Psoas muscle (tissue), 8 donors: ENCODE data around the gene IGF1R. TPM values are rescaled to one million over a fixed set of nuclear protein-coding genes. Genes with fewer than 3 reads are reported as not detected.

Experiments
- ATAC-seq, 4 donors: fragments of 200-7000 bp; cut with Tn5 transposase; one replicate each; pipeline ENCODE4 v1.9.1; 2020; ENCODE audit warnings: moderate library complexity in 3 of 4, mild to moderate bottlenecking in 2 of 4
- DNase-seq, 2 donors: peaks; one replicate each; pipeline ENCODE4 v3.0.0-alpha.2; 2020
- H3K27ac ChIP-seq: fragments of 200-600 bp; one replicate; pipeline ENCODE4 v1.8.0; 2022
- H3K27me3 ChIP-seq, 3 donors: fragments of 200-600 bp in 1 of 3; one replicate each; pipeline versions ENCODE4 v1.6.1 to v1.8.0; 2013 to 2022; ENCODE audit warnings: low read length in 2 of 3, mild to moderate bottlenecking in 2 of 3, moderate library complexity in 1 of 3; ENCODE audit not compliant: insufficient read depth in 3 of 3
- H3K36me3 ChIP-seq, 2 donors: fragments of 200-600 bp in 1 of 2; one replicate each; pipeline versions ENCODE4 v1.6.1 to v1.8.0; 2013 to 2022; ENCODE audit warnings: low read depth in 1 of 2, mild to moderate bottlenecking in 1 of 2, moderate library complexity in 1 of 2; ENCODE audit not compliant: insufficient read depth in 1 of 2
- H3K4me1 ChIP-seq: fragments of 200-600 bp; one replicate; pipeline ENCODE4 v1.8.0; 2022
- H3K4me3 ChIP-seq: fragments of 200-600 bp; one replicate; pipeline ENCODE4 v1.8.0; 2022; ENCODE audit warnings: mild to moderate bottlenecking
- H3K9me3 ChIP-seq: fragments of 200-600 bp; one replicate; pipeline ENCODE4 v1.8.0; 2022
- WGBS, 3 donors: extraction: QIAGEN DNeasy Blood & Tissue Kit; methylation state at CpG; one replicate each; pipeline versions ENCODE4 v1.1.6 to v1.1.7; 2013; 5-methylcytosine and 5-hydroxymethylcytosine counted together
- intact Hi-C, 2 donors: fragments of 100-400 bp; cut with DNase I; formaldehyde crosslinking; loops; one replicate each; pipeline versions ENCODE4 v1.11.0 to v1.14.2; 2022
- polyA plus RNA-seq, 3 donors: library from polyadenylated mRNA; stranded (reverse); fragments of 200-250 nt; gene quantifications; one replicate each; pipeline ENCODE4 v1.2.3, GENCODE V29; 2013
- total RNA-seq, 4 donors: library from RNA; stranded (reverse); fragmentation: NEBNext Ultra II Directional in 2 of 4; extraction: Animal tissue kit (Norgen Biotek cat#: 25700) in 2 of 4; gene quantifications; one replicate each; pipeline versions ENCODE4 v1.2.1 to v1.2.4, GENCODE V29; 2021 to 2023
- TF ChIP-seq, protein P1 (sequence below): fragments of 200-600 bp; IDR thresholded peaks from one replicate; pipeline ENCODE4 v1.8.0; 2022; ENCODE audit warnings: antibody characterized with exemption
- donor health status: healthy with polysubstance abuse.
- donor health status: DM: no; HTN: no; CAD: no; lungs with moderate emphysema.
- donor health status: Bipolar disorder and iron deficiency.
- donor health status: healthy.
- donor health status: DM: yes; HTN: yes; CAD: no.
- donor health status: DM: no; HTN: no; CAD: no.
- donor health status: DM: no; HTN: no; CAD: no.
- donor health status: DM: yes; HTN: yes; CAD: no.

Gene IGF1R
- total and polyA plus RNA-seq, 7 donors: 2.1 to 20.4 (median 12.0) TPM

DNA sequence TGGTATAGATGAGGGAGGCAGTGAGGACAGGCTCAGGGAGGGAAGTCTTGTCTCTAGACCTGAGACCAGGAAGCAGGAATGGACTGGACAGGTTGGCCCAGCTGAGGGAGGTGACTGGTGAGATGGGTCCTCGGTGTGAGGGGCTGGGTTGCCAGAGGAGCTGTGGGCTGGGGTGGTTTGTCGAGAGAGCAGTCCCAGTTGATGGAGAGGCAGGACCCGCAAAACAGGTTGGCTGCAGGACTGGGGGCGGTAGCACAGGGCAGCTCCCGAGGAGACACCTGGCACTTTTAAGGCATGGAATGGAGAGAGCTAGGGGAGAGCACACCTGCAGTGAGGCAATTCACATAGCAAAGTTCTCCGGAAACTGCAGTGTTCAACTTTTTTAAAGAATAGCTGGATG is 14.7 kb downstream of the IGF1R start:
- peaks cover 33% of the 10 kb centered on the region for H3K4me1 ChIP-seq
- H3K36me3 ChIP-seq: no peaks in the 10 kb centered on the region
- TF ChIP-seq, protein P1, sequence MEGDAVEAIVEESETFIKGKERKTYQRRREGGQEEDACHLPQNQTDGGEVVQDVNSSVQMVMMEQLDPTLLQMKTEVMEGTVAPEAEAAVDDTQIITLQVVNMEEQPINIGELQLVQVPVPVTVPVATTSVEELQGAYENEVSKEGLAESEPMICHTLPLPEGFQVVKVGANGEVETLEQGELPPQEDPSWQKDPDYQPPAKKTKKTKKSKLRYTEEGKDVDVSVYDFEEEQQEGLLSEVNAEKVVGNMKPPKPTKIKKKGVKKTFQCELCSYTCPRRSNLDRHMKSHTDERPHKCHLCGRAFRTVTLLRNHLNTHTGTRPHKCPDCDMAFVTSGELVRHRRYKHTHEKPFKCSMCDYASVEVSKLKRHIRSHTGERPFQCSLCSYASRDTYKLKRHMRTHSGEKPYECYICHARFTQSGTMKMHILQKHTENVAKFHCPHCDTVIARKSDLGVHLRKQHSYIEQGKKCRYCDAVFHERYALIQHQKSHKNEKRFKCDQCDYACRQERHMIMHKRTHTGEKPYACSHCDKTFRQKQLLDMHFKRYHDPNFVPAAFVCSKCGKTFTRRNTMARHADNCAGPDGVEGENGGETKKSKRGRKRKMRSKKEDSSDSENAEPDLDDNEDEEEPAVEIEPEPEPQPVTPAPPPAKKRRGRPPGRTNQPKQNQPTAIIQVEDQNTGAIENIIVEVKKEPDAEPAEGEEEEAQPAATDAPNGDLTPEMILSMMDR: no peak
- H3K27me3 ChIP-seq: no peaks in the 10 kb centered on the region
- H3K27ac ChIP-seq: no peak overlapping the region
- H3K9me3 ChIP-seq: no peaks in the 10 kb centered on the region
- ATAC-seq (no peak), DNase-seq (no peak)
- 93 to 95% (median 94%) methylated on average over 6 of the region's 6 CpGs for WGBS, 3 donors
- intact Hi-C loops: no loop called here
- H3K4me3 ChIP-seq: no peak overlapping the region

DNA sequence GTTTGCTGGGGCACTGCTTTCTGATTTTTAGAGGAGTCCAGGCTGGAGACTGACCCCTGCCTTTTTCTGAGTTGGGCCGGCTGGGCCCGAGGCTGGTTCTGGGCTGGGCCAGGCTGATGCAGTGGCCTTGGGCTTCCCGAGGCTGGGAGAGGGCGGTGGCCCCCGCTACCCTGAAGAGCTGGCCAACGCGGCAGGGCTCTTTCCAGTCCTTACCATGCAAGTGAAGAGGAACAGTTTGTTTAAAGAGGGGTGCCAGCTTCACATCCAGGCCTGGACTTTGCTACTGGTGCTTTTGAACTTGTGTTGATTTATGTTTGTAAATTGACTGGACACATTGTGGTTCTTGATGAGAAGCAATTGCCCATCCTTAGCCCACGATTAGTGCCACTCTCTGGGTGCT is 15.3 kb downstream of the IGF1R start:
- H3K4me1 ChIP-seq: peaks cover 36% of the 10 kb centered on the region
- intact Hi-C loops: no loop called here
- DNase-seq (no peak), ATAC-seq (no peak)
- TF ChIP-seq, protein P1: no peak
- H3K9me3 ChIP-seq: no peaks in the 10 kb centered on the region
- H3K27me3 ChIP-seq: no peaks in the 10 kb centered on the region
- no peak overlapping the region for H3K27ac ChIP-seq
- 69 to 82% (median 74%) methylated on average over 8 of the region's 8 CpGs for WGBS, 3 donors
- no peak overlapping the region for H3K4me3 ChIP-seq
- no peaks in the 10 kb centered on the region for H3K36me3 ChIP-seq

DNA sequence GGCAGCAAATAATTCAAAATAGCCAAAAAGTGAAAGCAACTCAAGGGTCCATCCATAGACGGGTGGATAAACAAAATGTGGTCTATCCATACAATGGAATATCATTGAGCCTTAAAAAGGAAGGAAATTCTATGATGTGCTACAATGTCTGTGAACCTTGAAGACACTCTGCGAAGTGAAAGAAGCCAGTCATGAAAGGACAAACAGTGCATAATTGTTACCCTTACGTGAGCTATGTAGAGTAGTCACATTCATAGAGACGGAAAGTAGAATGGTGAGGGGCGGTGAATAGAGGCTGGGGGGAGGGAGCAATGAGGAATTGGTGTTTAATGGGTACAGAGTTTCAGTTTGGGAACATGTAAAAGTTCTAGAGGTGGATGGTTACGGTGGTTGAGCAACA is 18.1 kb downstream of the IGF1R start:
- no peak overlapping the region for H3K4me3 ChIP-seq
- 94 to 97% (median 95%) methylated on average over 6 of the region's 6 CpGs for WGBS, 3 donors
- H3K27ac ChIP-seq: no peak overlapping the region
- DNase-seq (no peak), ATAC-seq (no peak)
- intact Hi-C loops: no loop called here
- H3K9me3 ChIP-seq: no peaks in the 10 kb centered on the region
- no peaks in the 10 kb centered on the region for H3K36me3 ChIP-seq
- peaks cover 34% of the 10 kb centered on the region for H3K4me1 ChIP-seq
- TF ChIP-seq, protein P1: no peak
- H3K27me3 ChIP-seq: no peaks in the 10 kb centered on the region

DNA sequence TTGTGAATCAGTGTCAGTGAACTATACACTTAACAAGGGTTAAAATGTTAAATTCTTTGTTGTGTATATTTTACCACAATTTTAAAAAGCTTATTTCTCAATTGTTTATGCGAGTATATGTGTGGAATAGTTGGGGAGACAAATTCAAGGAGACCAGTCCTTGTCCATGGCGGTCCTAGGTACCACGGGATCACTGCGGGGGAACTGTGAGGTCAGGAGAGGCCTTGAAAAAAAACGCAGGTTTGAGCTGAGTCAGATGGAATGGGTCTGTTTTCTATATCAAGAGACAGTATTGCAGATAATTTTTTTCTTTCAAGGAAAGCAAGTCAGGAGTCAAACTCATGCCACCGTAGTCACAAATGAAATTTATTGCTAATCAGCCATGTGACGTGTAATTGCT is 18.5 kb downstream of the IGF1R start:
- WGBS, 3 donors: 86 to 90% (median 88%) methylated on average over 7 of the region's 7 CpGs
- no peaks in the 10 kb centered on the region for H3K27me3 ChIP-seq
- peaks cover 37% of the 10 kb centered on the region for H3K4me1 ChIP-seq
- intact Hi-C loops: no loop called here
- no peaks in the 10 kb centered on the region for H3K36me3 ChIP-seq
- no peak overlapping the region for H3K4me3 ChIP-seq
- no peak overlapping the region for H3K27ac ChIP-seq
- ATAC-seq: no peak
- H3K9me3 ChIP-seq: no peaks in the 10 kb centered on the region
- DNase-seq: no peak
- TF ChIP-seq, protein P1: no peak

DNA sequence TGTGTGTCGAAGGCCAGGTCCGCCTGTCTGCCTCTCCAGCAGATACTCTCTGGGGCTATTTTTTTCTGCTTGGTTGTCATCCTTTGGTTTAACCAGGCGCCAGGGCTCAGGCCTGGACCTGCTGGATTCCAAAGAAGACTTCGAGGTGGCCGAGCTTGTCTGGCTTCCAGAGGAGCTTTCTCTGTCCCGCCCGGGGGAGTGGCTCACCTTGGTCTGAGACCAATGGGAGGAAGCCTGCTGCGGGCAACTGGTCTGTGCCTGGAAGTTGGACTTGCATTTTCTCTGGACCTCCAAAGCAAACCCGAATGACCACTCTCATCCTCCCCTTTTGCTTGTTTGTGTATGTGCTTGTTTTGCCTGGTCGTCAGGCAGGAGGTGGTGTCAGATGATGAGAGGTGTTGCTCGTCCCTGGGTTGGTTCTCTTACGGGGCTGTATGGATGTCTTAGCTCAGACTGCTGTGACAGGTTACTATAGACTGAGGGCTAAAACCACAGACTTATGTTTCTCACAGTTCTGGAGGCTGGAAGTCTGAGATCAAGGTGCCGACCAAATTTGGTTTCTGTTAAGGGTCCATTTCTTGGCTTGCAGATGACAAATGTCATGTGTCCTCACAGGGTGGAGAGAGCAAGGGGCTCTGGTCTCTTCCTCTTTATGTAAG is 19.3 kb downstream of the IGF1R start:
- Histone ChIP-seq H3K4me1 (peaks cover 38% of the 10 kb centered on the region), H3K36me3 (no peaks in the 10 kb centered on the region), H3K27ac (peak overlapping the region; percentile 67), H3K27me3 (no peaks in the 10 kb centered on the region), H3K9me3 (no peaks in the 10 kb centered on the region), H3K4me3 (no peak overlapping the region)
- TF ChIP-seq, protein P1: no peak
- DNase-seq (no peak), ATAC-seq (peak; percentile 10 to 47 (median 35))
- WGBS, 3 donors: 72 to 86% (median 75%) methylated on average over 13 of the region's 13 CpGs
- intact Hi-C loops: no loop called here
